GM12872 (cell line): ENCODE measurements around the gene CFAP61.

Experiments used
- TF ChIP-seq, protein P1 (sequence below): IDR thresholded peaks from 3 replicates; pipeline ENCODE4 v1.5.1; 2011; ENCODE audit warnings: low read depth, mild to moderate bottlenecking, low read length, moderate library complexity; ENCODE audit not compliant: insufficient read depth

CFAP61 gene

DNA sequence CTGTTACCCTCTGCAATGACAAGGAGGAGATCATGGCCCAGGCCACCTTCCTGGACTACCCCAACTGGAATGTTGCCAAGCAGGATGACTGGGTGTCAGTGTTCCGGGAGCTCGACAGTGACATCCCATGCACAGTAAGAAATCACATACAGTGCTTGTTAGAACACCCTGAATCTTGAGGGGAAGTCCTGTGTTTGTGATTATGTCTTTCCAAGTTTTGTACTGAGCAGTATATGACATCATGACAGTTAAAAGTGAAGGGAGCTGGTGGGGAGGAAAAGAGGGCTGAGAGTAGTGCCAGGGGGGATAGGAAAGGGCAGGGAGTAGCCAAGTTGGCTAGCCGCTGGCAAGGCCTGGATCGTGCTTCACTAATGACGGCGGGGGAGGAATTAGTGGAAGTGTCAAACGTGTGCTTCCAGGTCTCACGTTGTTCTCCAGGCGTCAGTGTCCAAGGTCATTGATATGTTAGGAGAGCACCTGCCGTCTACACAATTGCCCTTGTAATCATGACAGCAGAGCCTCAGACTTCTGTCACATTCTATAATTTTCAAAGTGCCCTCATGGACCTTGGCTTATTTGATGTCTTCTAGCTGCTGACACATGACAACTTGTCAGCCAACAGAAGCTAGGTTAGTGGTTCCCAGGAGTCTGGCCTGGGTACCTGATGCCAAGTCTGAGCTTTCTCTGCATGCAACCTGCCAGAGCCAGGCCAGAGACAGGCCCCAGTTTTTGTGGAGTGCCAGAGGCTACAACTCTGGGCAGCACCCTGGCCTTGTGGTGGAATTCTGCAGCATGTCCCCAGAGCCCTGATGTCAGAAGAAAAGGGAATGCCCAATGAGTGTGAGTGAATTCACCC lies 18.8 kb downstream of the CFAP61 start:
- TF ChIP-seq, protein P1, sequence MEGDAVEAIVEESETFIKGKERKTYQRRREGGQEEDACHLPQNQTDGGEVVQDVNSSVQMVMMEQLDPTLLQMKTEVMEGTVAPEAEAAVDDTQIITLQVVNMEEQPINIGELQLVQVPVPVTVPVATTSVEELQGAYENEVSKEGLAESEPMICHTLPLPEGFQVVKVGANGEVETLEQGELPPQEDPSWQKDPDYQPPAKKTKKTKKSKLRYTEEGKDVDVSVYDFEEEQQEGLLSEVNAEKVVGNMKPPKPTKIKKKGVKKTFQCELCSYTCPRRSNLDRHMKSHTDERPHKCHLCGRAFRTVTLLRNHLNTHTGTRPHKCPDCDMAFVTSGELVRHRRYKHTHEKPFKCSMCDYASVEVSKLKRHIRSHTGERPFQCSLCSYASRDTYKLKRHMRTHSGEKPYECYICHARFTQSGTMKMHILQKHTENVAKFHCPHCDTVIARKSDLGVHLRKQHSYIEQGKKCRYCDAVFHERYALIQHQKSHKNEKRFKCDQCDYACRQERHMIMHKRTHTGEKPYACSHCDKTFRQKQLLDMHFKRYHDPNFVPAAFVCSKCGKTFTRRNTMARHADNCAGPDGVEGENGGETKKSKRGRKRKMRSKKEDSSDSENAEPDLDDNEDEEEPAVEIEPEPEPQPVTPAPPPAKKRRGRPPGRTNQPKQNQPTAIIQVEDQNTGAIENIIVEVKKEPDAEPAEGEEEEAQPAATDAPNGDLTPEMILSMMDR: no peak

DNA sequence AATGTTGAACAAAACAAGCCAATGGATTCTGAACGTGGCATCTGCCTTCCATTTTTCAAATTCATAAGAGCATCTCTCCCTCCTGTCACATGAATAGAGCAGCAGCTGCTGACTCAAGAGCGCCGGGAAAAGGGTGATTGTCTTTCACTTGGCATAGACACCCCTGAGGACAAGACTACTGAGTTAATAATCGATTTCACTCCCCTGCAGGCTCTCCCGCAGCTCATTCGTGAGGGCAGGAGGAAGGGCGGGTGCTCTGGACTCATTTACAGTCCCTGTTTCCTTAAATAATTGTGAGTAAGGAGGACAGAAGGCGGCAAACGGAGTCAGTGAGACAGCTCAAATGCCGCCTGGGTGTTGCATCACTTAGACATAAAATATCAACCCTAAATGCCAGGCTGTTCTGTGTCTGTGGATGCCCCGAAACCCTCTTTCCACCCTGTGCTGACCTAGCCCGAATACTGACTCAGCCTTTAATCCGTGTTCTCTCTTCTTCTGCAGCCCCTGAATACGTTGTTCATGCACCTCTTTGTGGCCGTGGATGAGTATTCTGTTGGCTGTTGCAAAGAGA lies 21.6 kb downstream of the CFAP61 start:
- TF ChIP-seq, protein P1: no peak

DNA sequence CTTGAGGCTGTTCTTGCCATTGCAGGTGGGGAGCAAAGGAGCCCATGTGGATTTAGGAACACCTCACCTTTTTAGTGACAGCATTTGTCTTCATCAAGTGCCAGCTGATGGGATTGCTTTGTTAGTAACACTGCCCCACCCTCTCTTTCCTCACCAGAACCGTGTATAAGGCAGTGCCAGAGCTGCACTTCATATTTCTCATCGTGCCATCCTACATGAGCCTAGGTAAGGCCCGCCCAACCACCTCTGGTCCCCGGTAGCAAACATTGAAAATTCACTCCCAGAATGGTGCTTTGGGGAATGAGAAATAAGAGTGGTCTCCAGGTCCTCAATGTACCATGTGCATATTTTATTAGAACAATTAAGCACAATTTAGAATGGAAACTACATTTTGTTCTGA lies 22.7 kb downstream of the CFAP61 start:
- TF ChIP-seq, protein P1: no peak

DNA sequence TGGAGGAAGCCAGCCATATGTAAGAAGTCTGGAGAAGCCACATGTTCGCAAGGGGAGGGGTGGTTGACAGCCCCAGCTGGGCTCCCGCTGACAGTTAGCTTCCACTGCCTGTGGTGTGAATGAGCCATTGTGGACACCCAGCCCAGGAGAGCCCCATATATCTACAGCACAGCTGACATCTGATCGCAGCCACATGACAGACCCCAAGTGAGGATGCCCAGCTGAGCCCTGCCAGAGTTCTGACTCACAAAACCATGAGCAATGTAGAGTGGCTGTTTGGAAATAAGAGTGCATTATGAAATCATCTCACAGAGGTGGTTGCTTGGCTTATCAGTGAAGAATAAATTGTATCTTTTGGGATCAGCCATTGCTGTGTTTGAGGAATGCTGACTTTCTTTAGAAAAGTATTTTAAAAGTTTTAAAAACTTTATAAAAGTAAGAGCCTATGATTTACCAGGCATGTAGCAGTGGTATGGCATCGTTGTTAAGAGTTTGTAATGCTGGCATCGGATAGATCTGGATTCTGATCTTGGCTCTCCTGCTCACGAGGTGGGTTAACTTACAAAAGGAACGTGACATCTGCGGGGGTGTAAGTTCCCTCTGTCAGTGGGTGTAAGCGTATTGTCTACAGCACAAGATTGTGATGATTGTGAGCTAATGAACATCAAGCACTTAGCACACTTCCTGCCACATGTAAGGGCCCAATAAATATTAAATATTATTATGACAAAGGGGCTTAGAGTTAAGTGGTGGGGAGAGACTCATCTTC lies 24.1 kb downstream of the CFAP61 start:
- TF ChIP-seq, protein P1: no peak

DNA sequence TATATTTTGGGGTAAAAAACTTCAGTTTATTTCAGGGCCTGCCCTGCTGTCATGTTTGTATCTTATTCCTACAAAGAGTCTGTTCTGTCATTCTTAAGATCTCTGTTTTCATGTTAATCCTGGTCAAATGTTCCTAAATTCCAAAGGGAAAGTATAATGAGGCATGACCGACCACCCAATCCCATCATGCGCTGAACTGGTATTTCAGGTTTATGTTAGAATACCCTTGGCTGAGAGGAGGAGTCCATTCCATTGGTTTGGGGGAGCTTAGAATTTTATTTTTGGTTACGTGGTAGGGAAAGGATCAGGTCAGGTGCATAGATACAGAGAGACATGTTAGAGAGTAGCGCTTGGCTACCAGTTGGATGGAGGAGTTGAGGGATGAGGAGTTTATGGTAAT lies 25.7 kb downstream of the CFAP61 start:
- TF ChIP-seq, protein P1: no peak

DNA sequence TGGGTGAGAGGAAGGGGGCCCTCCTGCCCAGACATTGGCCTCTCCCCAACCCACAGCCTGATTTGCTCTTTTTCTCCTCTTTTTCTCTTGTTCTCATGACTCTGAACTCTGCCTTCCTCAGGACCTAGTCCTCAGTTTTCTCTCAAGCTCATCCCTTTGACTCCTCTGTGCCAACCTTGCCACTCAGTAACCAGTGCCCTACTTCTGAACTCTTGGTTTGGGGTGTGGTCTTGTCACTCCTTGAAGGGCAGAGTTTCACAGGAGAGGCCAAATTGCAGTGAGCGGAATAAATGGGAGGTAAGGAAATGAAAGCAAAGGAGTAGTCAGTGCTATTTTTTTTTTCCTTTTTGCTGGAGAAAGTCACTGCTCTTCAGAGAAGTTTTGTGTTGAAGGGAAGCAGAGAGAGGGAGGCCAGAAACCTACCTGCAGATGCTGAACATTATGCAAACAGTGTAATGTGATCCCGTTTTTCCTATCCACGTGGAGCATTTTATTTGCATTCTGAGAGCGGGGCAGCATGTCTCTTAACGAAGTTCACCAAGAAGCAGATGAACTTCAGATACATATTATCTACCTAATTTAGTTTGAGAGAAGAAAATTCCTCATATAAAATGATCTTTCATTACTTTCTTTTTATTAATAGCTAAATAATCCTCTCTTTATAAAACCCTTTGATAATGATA lies 26.9 kb downstream of the CFAP61 start:
- TF ChIP-seq, protein P1: no peak

DNA sequence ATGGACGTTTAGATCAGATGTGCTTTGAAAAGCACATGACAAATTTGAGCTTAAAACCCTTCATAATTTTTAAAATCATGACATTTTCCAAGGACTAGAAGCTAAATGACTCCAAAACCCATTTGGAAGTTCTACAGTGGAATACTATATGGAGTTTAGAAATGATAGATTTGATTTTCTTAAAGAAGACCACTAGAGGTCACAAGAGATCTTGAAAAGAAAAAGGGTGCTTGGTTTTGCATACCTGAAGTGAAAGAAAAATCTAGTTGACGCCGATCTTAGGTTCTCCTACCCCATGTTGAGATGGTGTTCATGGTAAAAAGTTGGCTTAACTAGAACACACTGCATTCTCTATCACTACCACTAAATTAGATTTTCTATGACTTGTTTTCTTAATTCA lies 31.5 kb downstream of the CFAP61 start:
- TF ChIP-seq, protein P1: peak; percentile 50; the same call in 2 of the 3 replicates
